LoVo (cell line): ENCODE measurements around the gene CDC6.
A peak's percentile ranks its signal among the peaks of the same experiment; 100 is the strongest.

Experiments used
- DNase-seq: peaks from one replicate; pipeline ENCODE4 v3.0.0-alpha.2; 2016; ENCODE audit warnings: low spot score

CDC6 gene

GRCh38 chr17:40340880-40341807 lies 53.5 kb downstream of the CDC6 start:
- DNase-seq: peak; percentile 76

GRCh38 chr17:40341808-40342503 lies 54.3 kb downstream of the CDC6 start:
- DNase-seq: peak; percentile 49

GRCh38 chr17:40342504-40343218 lies 55.0 kb downstream of the CDC6 start:
- DNase-seq: no peak

GRCh38 chr17:40343219-40344119 lies 55.8 kb downstream of the CDC6 start:
- DNase-seq: no peak

- DNase-seq: no peak
These were observed 56.9 kb downstream of the CDC6 start for GRCh38 chr17:40344421-40345160.

GRCh38 chr17:40345161-40345993 lies 57.7 kb downstream of the CDC6 start:
- DNase-seq: peak; percentile 76

GRCh38 chr17:40345994-40346764 lies 58.5 kb downstream of the CDC6 start:
- DNase-seq: no peak

GRCh38 chr17:40346765-40347158 lies 59.1 kb downstream of the CDC6 start:
- DNase-seq: no peak

GRCh38 chr17:40347319-40348135 lies 59.8 kb downstream of the CDC6 start:
- no peak for DNase-seq

- DNase-seq: no peak
These were observed 60.4 kb downstream of the CDC6 start for GRCh38 chr17:40348136-40348504.

- DNase-seq: no peak
These were observed 61.1 kb downstream of the CDC6 start for GRCh38 chr17:40348562-40349476.

GRCh38 chr17:40349477-40349894 lies 61.8 kb downstream of the CDC6 start:
- DNase-seq: no peak

GRCh38 chr17:40349895-40350688 lies 62.4 kb downstream of the CDC6 start:
- no peak for DNase-seq

- no peak for DNase-seq
These were observed 63.1 kb downstream of the CDC6 start for GRCh38 chr17:40350689-40351358.

- no peak for DNase-seq
These were observed 63.9 kb downstream of the CDC6 start for GRCh38 chr17:40351359-40352236.
